SU-DHL-6 (cell line): Measurements from ENCODE around the gene IL32.

ENCODE experiments used
- CTCF ChIP-seq: fragments of 200-600 bp; sonication (generic); IDR thresholded peaks from one replicate; pipeline ENCODE4 v1.5.1; 2017; ENCODE audit warnings: antibody characterized with exemption, mild to moderate bottlenecking, low read length, moderate library complexity; ENCODE audit not compliant: insufficient read depth, poor library complexity, severe bottlenecking
- EZH2phosphoT487 ChIP-seq: fragments of 200-600 bp; sonication (generic), shearing (Covaris generic); conservative IDR thresholded peaks from 2 replicates; pipeline ENCODE4 v1.6.1; 2018; ENCODE audit warnings: mild to moderate bottlenecking, antibody characterized with exemption, low read length, moderate library complexity, mixed read lengths

DNA sequence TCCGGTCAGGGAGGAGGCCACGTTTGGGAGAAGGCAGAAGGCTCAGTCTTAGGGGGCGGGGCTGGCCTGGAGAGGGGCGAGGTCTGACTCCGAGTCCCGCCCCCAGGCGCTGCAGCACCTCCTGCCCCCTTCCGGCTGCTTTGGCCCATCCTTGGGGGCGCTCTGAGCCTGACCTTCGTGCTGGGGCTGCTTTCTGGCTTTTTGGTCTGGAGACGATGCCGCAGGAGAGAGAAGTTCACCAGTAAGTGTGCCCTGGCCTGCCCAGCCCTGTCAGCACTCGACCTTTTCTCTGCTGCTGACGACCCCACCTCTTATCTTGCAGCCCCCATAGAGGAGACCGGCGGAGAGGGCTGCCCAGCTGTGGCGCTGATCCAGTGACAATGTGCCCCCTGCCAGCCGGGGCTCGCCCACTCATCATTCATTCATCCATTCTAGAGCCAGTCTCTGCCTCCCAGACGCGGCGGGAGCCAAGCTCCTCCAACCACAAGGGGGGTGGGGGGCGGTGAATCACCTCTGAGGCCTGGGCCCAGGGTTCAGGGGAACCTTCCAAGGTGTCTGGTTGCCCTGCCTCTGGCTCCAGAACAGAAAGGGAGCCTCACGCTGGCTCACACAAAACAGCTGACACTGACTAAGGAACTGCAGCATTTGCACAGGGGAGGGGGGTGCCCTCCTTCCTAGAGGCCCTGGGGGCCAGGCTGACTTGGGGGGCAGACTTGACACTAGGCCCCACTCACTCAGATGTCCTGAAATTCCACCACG lies 43.8 kb upstream of the IL32 start:
- TF ChIP-seq CTCF (peak; percentile 42), EZH2phosphoT487 (no peak)
